Measurements from ENCODE around the gene DMXL2. TPM values are rescaled to one million over a fixed set of nuclear protein-coding genes. Genes with fewer than 3 reads are reported as not detected.

Gene DMXL2
- total RNA-seq, 1 donor from 2014 or later: 68.3 TPM

DNA sequence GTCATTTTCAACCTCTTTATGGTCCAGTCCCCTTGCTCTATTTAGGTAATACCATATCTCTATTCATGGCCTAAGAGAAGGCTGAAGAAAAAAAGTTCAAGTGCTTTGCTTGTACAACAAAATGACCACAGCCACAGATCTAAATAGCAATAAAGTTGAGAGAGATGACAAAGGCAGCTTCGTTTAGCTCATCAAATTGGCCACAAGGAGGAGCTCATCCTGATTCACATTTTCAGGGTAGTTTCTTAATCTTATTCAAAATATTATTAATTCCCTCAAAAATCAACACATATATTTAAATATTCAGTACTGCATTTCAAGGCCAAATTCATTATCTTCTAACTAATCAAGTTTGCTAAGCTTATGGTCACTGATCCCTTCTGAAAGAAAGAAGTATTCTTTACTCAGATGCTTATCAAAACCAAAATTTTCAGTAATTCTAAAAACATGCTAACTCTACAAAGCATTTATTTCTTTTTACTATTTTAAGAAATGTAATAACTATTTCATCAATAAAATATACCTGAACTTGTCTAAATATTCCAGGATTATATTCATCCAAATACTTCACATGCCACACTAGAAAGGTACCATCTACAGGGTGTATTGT lies 85.5 kb downstream of the DMXL2 start:
- TF ChIP-seq, protein P1, sequence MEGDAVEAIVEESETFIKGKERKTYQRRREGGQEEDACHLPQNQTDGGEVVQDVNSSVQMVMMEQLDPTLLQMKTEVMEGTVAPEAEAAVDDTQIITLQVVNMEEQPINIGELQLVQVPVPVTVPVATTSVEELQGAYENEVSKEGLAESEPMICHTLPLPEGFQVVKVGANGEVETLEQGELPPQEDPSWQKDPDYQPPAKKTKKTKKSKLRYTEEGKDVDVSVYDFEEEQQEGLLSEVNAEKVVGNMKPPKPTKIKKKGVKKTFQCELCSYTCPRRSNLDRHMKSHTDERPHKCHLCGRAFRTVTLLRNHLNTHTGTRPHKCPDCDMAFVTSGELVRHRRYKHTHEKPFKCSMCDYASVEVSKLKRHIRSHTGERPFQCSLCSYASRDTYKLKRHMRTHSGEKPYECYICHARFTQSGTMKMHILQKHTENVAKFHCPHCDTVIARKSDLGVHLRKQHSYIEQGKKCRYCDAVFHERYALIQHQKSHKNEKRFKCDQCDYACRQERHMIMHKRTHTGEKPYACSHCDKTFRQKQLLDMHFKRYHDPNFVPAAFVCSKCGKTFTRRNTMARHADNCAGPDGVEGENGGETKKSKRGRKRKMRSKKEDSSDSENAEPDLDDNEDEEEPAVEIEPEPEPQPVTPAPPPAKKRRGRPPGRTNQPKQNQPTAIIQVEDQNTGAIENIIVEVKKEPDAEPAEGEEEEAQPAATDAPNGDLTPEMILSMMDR (IDR thresholded peaks at IDR 0.05): peak; percentile 46
- Histone ChIP-seq H3K4me1 (no peaks in the 10 kb centered on the region), H3K27me3 (ENCODE audit: low read depth) (no peaks in the 10 kb centered on the region), H3K27ac (no peak overlapping the region), H3K4me3 (no peak overlapping the region), H3K36me3 (peaks cover 10% of the 10 kb centered on the region), H3K9me3 (no peaks in the 10 kb centered on the region)
- intact Hi-C loops (cut with DNase I): no loop called here
- no peak for DNase-seq
- no peak for ATAC-seq

DNA sequence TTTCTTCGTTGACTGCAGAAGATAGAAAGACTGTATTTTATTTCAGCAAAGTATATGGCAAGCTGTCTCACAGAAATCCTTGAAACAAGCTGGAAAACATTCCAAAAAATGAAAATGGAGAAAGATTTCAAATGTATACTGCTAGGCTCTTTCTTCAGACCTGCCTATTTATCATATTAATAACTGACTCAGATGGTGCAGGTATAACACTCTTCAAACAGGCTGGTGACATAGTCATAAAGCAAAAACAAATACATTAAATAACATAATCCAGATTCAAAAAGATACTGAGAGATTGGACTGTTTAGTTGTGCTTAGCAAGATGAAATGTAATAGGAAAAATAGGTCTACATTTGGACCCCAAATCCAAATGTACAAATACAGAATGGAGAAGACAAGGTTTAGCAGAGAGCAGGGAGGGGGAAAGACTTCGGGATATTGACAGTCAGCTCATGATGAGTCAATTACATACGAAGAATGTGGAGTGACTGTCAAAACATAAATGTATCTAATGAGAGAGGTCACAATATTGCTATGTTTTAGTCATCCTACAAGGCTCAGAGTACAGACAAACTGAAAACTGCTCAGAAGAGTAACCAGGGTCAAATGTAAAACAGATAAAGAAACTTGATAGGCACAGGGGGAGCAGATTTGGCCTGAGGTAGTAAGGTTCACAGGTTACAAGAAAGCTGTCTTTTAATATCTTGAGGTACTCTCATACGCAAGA lies 88.7 kb downstream of the DMXL2 start:
- H3K27ac ChIP-seq: no peak overlapping the region
- peaks cover 6% of the 10 kb centered on the region for H3K9me3 ChIP-seq
- intact Hi-C loops (cut with DNase I): no loop called here
- TF ChIP-seq, protein P1 (IDR thresholded peaks at IDR 0.05): no peak
- peaks cover 15% of the 10 kb centered on the region for H3K36me3 ChIP-seq
- DNase-seq (no peak), ATAC-seq (no peak)
- H3K4me3 ChIP-seq: no peak overlapping the region
- no peaks in the 10 kb centered on the region for H3K4me1 ChIP-seq
- H3K27me3 ChIP-seq (ENCODE audit: low read depth): no peaks in the 10 kb centered on the region

DNA sequence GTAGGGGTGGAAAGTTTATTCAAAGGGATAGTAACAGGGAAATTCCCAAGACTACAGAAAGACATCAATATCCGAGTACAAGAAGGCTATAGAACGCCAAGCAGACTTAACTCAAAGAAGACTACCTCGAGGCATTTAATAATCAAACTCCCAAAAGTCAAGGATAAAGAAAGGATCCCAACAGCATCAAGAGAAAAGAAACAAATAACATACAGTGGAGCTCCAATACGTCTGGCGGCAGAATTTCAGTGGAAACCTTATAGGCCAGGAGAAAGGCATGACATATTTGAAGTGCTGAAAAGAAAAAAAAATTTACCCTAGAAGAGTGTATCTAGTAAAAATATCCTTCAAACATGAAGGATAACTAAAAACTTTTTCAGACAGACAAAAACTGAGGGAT lies 95.6 kb downstream of the DMXL2 start:
- no peak overlapping the region for H3K4me3 ChIP-seq
- TF ChIP-seq, protein P1 (IDR thresholded peaks at IDR 0.05): no peak
- no peak overlapping the region for H3K27ac ChIP-seq
- no peak for DNase-seq
- H3K36me3 ChIP-seq: peaks cover 3% of the 10 kb centered on the region
- H3K27me3 ChIP-seq (ENCODE audit: low read depth): no peaks in the 10 kb centered on the region
- H3K4me1 ChIP-seq: no peaks in the 10 kb centered on the region
- no peak for ATAC-seq
- H3K9me3 ChIP-seq: peaks cover 11% of the 10 kb centered on the region
- intact Hi-C loops (cut with DNase I): no loop called here

DNA sequence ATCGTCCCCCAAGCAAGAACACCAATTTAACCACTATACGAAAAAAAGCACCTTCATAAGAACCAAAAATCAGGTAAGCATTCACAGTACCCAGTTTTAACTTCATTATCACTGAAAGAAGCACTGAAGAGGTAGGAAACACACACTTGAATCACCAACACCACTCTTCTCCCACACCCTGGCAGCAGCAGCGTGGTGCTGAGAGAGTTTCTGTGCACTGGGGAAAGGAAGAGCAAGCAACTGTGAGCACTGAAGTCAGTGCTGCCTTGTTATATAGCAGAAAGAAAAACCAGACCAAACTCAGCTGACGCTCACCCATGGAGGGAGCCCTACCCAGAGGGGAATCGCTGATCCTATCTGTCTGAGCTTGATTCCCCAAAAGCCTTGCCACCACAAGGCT lies 98.2 kb downstream of the DMXL2 start:
- TF ChIP-seq, protein P1 (IDR thresholded peaks at IDR 0.05): no peak
- H3K4me3 ChIP-seq: no peak overlapping the region
- no peaks in the 10 kb centered on the region for H3K27me3 ChIP-seq (ENCODE audit: low read depth)
- ATAC-seq: no peak
- no peaks in the 10 kb centered on the region for H3K4me1 ChIP-seq
- no peak for DNase-seq
- no peaks in the 10 kb centered on the region for H3K36me3 ChIP-seq
- no peak overlapping the region for H3K27ac ChIP-seq
- intact Hi-C loops (cut with DNase I): no loop called here
- peaks cover 5% of the 10 kb centered on the region for H3K9me3 ChIP-seq

DNA sequence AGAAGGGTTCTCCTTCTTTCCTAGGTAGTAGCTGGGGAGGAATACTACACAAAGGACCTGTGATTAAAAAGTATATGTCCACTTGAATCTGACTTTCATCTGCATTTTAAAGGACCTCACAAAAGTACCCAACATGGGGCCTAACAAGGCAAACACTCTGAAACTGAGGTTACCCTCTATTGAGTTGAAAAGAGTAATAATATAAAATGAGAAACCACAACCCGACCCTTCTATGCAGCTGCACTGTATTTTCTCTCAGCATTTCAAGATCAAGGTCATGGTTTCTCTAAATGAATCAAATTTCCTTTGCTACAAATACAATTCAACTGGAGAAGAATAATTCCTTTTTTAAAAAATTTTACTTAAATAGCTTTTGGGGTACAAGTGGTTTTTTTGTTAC lies 106.3 kb downstream of the DMXL2 start:
- H3K27ac ChIP-seq: no peak overlapping the region
- no peaks in the 10 kb centered on the region for H3K27me3 ChIP-seq (ENCODE audit: low read depth)
- H3K9me3 ChIP-seq: no peaks in the 10 kb centered on the region
- TF ChIP-seq, protein P1 (IDR thresholded peaks at IDR 0.05): no peak
- intact Hi-C loops (cut with DNase I): no loop called here
- no peak overlapping the region for H3K4me3 ChIP-seq
- no peaks in the 10 kb centered on the region for H3K4me1 ChIP-seq
- H3K36me3 ChIP-seq: peaks cover 19% of the 10 kb centered on the region
- ATAC-seq (no peak), DNase-seq (no peak)

All from lower lobe of right lung (tissue), 2 donors.